Upper lobe of left lung (tissue), 4 donors: Measurements from ENCODE around the gene COG1.

ENCODE experiments used
- EP300 ChIP-seq, 4 donors: sonication (generic); formaldehyde crosslinking; IDR thresholded peaks; one replicate each; pipeline ENCODE4 v1.5.1; 2017; ENCODE audit warnings: antibody characterized with exemption in 4 of 4, control low read depth in 2 of 4
- POLR2AphosphoS5 ChIP-seq, 2 donors: sonication (generic); formaldehyde crosslinking; IDR thresholded peaks; one replicate each; pipeline ENCODE4 v1.5.1; 2017; ENCODE audit warnings: antibody characterized with exemption in 2 of 2
- TF ChIP-seq, protein P1 (sequence below), 6 experiments: fragments of 450-650 bp in 4 of 6; fragments of 200-600 bp in 2 of 6; sonication (generic) in 2 of 6; IDR thresholded peaks; one replicate each; pipeline ENCODE4 v1.5.1; 2016 to 2019; ENCODE audit warnings: antibody characterized with exemption in 6 of 6

GRCh38 chr17:73156887-73157520, 35.9 kb upstream of the COG1 start:
- TF ChIP-seq POLR2AphosphoS5 (IDR thresholded peaks at IDR 0.05) (no peak), EP300 (IDR thresholded peaks at IDR 0.05) (no peak)
- TF ChIP-seq, protein P1, sequence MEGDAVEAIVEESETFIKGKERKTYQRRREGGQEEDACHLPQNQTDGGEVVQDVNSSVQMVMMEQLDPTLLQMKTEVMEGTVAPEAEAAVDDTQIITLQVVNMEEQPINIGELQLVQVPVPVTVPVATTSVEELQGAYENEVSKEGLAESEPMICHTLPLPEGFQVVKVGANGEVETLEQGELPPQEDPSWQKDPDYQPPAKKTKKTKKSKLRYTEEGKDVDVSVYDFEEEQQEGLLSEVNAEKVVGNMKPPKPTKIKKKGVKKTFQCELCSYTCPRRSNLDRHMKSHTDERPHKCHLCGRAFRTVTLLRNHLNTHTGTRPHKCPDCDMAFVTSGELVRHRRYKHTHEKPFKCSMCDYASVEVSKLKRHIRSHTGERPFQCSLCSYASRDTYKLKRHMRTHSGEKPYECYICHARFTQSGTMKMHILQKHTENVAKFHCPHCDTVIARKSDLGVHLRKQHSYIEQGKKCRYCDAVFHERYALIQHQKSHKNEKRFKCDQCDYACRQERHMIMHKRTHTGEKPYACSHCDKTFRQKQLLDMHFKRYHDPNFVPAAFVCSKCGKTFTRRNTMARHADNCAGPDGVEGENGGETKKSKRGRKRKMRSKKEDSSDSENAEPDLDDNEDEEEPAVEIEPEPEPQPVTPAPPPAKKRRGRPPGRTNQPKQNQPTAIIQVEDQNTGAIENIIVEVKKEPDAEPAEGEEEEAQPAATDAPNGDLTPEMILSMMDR (IDR thresholded peaks at IDR 0.05) = no peak
